Upper lobe of right lung (tissue), 1 donor: ENCODE results near the gene GEMIN4. TPM values are rescaled to one million over a fixed set of nuclear protein-coding genes. Genes with fewer than 3 reads are reported as not detected.
A peak's percentile ranks its signal among the peaks of the same experiment; 100 is the strongest.

Experiments used
- ATAC-seq: fragments of 200-7000 bp; cut with Tn5 transposase; one replicate; pipeline ENCODE4 v1.9.1; 2020; ENCODE audit warnings: mild to moderate bottlenecking, moderate library complexity
- DNase-seq: peaks from one replicate; pipeline ENCODE4 v3.0.0-alpha.2; 2020
- H3K27ac ChIP-seq: fragments of 200-600 bp; one replicate; pipeline ENCODE4 v1.8.0; 2022
- H3K27me3 ChIP-seq: fragments of 200-600 bp; one replicate; pipeline ENCODE4 v1.8.0; 2022; ENCODE audit warnings: mild to moderate bottlenecking
- H3K36me3 ChIP-seq: fragments of 200-600 bp; one replicate; pipeline ENCODE4 v1.8.0; 2022
- H3K4me1 ChIP-seq: fragments of 200-600 bp; one replicate; pipeline ENCODE4 v1.8.0; 2022
- H3K4me3 ChIP-seq: fragments of 200-600 bp; one replicate; pipeline ENCODE4 v1.8.0; 2022; ENCODE audit warnings: mild to moderate bottlenecking
- H3K9me3 ChIP-seq: fragments of 200-600 bp; one replicate; pipeline ENCODE4 v1.8.0; 2022
- intact Hi-C: fragments of 100-400 bp; cut with DNase I; formaldehyde crosslinking; loops from one replicate; pipeline ENCODE4 v1.11.0; 2022
- total RNA-seq: library from RNA; stranded (reverse); fragmentation: NEBNext Ultra II Directional; extraction: Animal tissue kit (Norgen Biotek cat#: 25700); gene quantifications from one replicate; pipeline ENCODE4 v1.2.1, GENCODE V29; 2021
- TF ChIP-seq, protein P1 (sequence below): fragments of 200-600 bp; IDR thresholded peaks from one replicate; pipeline ENCODE4 v1.8.0; 2022; ENCODE audit warnings: antibody characterized with exemption
- donor health status: DM: no; HTN: yes; CAD: no; lungs with severe emphysema.

The GEMIN4 gene
- total RNA-seq, 1 donor from 2014 or later: 23.0 TPM

DNA sequence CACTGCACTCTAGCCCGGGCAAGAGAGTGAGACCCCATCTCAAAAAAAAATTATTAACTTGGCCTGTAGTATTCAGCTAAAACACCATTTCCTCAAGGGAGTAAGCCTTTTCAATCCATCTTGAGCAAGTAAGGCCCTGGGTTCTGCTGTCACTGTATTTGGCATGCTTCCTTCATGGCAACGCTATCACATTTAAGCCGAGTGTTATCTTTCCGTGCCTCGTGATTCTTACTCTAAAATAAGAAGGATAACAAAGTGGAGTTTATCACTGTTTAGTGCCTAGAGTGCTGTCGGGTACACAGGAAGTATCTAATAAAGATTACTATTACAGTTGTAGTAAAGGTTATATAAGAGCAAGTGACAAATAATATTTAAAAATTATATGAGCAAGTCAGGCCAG lies 46.2 kb downstream of the GEMIN4 start:
- DNase-seq: no peak
- Histone ChIP-seq H3K4me3 (no peak overlapping the region), H3K4me1 (peaks cover 7% of the 10 kb centered on the region), H3K27me3 (no peaks in the 10 kb centered on the region), H3K36me3 (peaks cover 52% of the 10 kb centered on the region), H3K9me3 (no peaks in the 10 kb centered on the region), H3K27ac (no peak overlapping the region)
- TF ChIP-seq, protein P1, sequence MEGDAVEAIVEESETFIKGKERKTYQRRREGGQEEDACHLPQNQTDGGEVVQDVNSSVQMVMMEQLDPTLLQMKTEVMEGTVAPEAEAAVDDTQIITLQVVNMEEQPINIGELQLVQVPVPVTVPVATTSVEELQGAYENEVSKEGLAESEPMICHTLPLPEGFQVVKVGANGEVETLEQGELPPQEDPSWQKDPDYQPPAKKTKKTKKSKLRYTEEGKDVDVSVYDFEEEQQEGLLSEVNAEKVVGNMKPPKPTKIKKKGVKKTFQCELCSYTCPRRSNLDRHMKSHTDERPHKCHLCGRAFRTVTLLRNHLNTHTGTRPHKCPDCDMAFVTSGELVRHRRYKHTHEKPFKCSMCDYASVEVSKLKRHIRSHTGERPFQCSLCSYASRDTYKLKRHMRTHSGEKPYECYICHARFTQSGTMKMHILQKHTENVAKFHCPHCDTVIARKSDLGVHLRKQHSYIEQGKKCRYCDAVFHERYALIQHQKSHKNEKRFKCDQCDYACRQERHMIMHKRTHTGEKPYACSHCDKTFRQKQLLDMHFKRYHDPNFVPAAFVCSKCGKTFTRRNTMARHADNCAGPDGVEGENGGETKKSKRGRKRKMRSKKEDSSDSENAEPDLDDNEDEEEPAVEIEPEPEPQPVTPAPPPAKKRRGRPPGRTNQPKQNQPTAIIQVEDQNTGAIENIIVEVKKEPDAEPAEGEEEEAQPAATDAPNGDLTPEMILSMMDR: no peak
- intact Hi-C loops: no loop called here
- ATAC-seq: no peak

- Histone ChIP-seq H3K4me3 (no peak overlapping the region), H3K36me3 (peaks cover 47% of the 10 kb centered on the region)
These were observed 47.1 kb downstream of the GEMIN4 start for GRCh38 chr17:705011-705410.

GRCh38 chr17:704111-704864 lies 47.8 kb downstream of the GEMIN4 start:
- Histone ChIP-seq H3K27ac (no peak overlapping the region), H3K27me3 (no peaks in the 10 kb centered on the region), H3K4me3 (no peak overlapping the region), H3K36me3 (peaks cover 40% of the 10 kb centered on the region), H3K9me3 (no peaks in the 10 kb centered on the region), H3K4me1 (peaks cover 13% of the 10 kb centered on the region)
- DNase-seq (no peak), ATAC-seq (peak; percentile 74)
- intact Hi-C loops: no loop called here
- TF ChIP-seq, protein P1: no peak

More at GRCh38 chr17:705011-705410, 47.1 kb downstream of the GEMIN4 start:
- H3K27me3 ChIP-seq: no peaks in the 10 kb centered on the region
- H3K4me1 ChIP-seq: peaks cover 7% of the 10 kb centered on the region
- no peaks in the 10 kb centered on the region for H3K9me3 ChIP-seq
- ATAC-seq (no peak), DNase-seq (no peak)
- no peak overlapping the region for H3K27ac ChIP-seq
- TF ChIP-seq, protein P1: no peak
- intact Hi-C loops: no loop called here

DNA sequence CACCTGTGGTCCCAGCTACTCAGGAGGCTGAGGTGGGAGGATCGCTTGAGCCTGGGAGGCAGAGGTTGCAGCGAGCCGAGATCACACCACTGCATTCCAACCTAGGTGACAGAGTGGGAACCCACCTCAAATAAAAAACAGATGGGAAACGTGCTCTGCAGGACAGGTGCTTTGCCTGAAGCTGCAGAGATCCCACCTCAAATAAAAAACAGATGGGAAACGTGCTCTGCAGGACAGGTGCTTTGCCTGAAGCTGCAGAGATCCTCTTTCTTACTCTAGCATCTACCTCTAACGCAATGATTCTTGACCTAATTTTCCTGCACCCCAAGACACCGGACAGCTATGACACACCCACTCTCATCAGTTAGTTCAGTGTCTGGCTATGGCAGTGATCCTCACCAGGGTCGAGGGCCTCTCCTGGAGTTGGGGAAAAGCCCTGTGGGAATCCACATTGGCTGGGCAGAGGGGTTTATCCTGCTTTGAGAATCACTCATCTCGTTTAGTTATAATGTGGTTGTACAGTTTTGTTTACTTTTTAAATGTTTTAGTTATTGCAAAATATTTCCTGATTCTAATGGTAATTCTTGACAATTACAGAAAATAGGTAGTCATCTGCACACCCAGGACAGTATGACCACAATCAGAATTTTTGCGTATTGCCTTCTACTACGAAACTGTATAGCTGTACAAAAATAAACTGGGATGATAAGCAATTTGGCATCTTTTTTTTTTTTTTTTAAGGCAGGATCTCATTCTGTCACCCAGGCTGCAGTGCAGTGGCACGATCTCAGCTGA lies 48.8 kb downstream of the GEMIN4 start:
- TF ChIP-seq, protein P1: no peak
- Histone ChIP-seq H3K36me3 (peaks cover 33% of the 10 kb centered on the region), H3K9me3 (no peaks in the 10 kb centered on the region), H3K4me3 (no peak overlapping the region), H3K27me3 (no peaks in the 10 kb centered on the region), H3K4me1 (peaks cover 21% of the 10 kb centered on the region), H3K27ac (no peak overlapping the region)
- ATAC-seq: no peak
- intact Hi-C loops: no loop called here
- no peak for DNase-seq

GRCh38 chr17:700504-701094 lies 51.5 kb downstream of the GEMIN4 start:
- H3K27me3 ChIP-seq: no peaks in the 10 kb centered on the region
- peaks cover 21% of the 10 kb centered on the region for H3K4me1 ChIP-seq
- no peak for DNase-seq
- H3K27ac ChIP-seq: no peak overlapping the region
- H3K36me3 ChIP-seq: peaks cover 34% of the 10 kb centered on the region
- intact Hi-C loops: no loop called here
- TF ChIP-seq, protein P1: peak; percentile 71
- H3K4me3 ChIP-seq: no peak overlapping the region
- H3K9me3 ChIP-seq: no peaks in the 10 kb centered on the region
- ATAC-seq: peak; percentile 64
